Activated CD8-positive, alpha-beta T cell treated with anti-CD3 and anti-CD28 coated beads for 36 hours (primary cell): ENCODE measurements around the gene RAPGEF2. TPM values are rescaled to one million over a fixed set of nuclear protein-coding genes. Genes with fewer than 3 reads are reported as not detected.
"Not testable (repeated sequence)": the region's sequence is repeated elsewhere in the genome, so short reads cannot be mapped to it uniquely, and the experiment has no call there.

Experiments
- ATAC-seq: fragments of 200-7000 bp; cut with Tn5 transposase; one replicate; pipeline ENCODE4 v1.10.0; 2021; ENCODE audit warnings: mild to moderate bottlenecking, moderate library complexity
- CTCF ChIA-PET: fragments of 350-600 bp; sonication (Branson Sonifier 250); formaldehyde crosslinking; loops from one replicate; lab custom pipeline; 2021; ENCODE audit warnings: antibody characterized with exemption; lab: Charles Lee
- POLR2A ChIA-PET: fragments of 350-600 bp; sonication (Branson Sonifier 250); formaldehyde crosslinking; loops from one replicate; lab custom pipeline; 2021; ENCODE audit warnings: antibody characterized with exemption; lab: Charles Lee
- DNase-seq: peaks from one replicate; pipeline ENCODE4 v3.0.0-alpha.2; 2020
- H3K27ac Mint-ChIP-seq: one replicate; pipeline ENCODE4 v1.8.0; 2021; ENCODE audit warnings: mild to moderate bottlenecking, mixed read lengths
- H3K27me3 Mint-ChIP-seq: one replicate; pipeline ENCODE4 v1.8.0; 2021; ENCODE audit warnings: mixed read lengths
- H3K36me3 Mint-ChIP-seq: one replicate; pipeline ENCODE4 v1.8.0; 2021; ENCODE audit warnings: low read depth, mixed read lengths
- H3K4me1 Mint-ChIP-seq: one replicate; pipeline ENCODE4 v1.8.0; 2021; ENCODE audit warnings: low read depth, mixed read lengths
- H3K4me3 Mint-ChIP-seq: one replicate; pipeline ENCODE4 v1.8.0; 2021; ENCODE audit warnings: mild to moderate bottlenecking, moderate library complexity, mixed read lengths
- H3K9me3 Mint-ChIP-seq: one replicate; pipeline ENCODE4 v1.8.0; 2021; ENCODE audit warnings: mixed read lengths
- CTCF ChIP-seq: fragments of 200-600 bp; IDR thresholded peaks from one replicate; pipeline ENCODE4 v1.8.0; 2022; ENCODE audit warnings: antibody characterized with exemption, mild to moderate bottlenecking
- intact Hi-C: fragments of 100-400 bp; cut with micrococcal nuclease; formaldehyde crosslinking; loops from one replicate; pipeline ENCODE4 v1.10.0; 2022
- total RNA-seq, 2 experiments: library from RNA; stranded (reverse); gene quantifications; one replicate each; pipeline ENCODE4 v1.2.3, GENCODE V29; 2021

The RAPGEF2 gene
- total RNA-seq, 2 experiments from 2014 or later = 13.7 to 14.8 TPM

GRCh38 chr4:159177265-159178150 is 74.6 kb downstream of the RAPGEF2 start:
- no peak for DNase-seq
- no peak overlapping the region for H3K27ac Mint-ChIP-seq
- no peak for ATAC-seq
- TF ChIP-seq CTCF = no peak
- no peaks in the 10 kb centered on the region for H3K9me3 Mint-ChIP-seq
- H3K4me3 Mint-ChIP-seq = no peak overlapping the region
- CTCF ChIA-PET = interaction anchor here (1.0 to 1.5 kb wide), 4 partner anchors 9 to 70 kb away, joined by 4 to 5 read pairs (median 4); no protein-coding TSS in a partner anchor
- no peaks in the 10 kb centered on the region for H3K36me3 Mint-ChIP-seq
- intact Hi-C loops = loop anchor here (5.0 to 10.0 kb wide), 2 partner anchors 75 to 453 kb away; partner anchors contain the start of genes PPID and RAPGEF2
- no peaks in the 10 kb centered on the region for H3K27me3 Mint-ChIP-seq
- POLR2A ChIA-PET = no interaction called here
- H3K4me1 Mint-ChIP-seq = peaks cover 48% of the 10 kb centered on the region

- Mint-ChIP-seq H3K36me3 (no peaks in the 10 kb centered on the region), H3K4me1 (peaks cover 46% of the 10 kb centered on the region), H3K9me3 (no peaks in the 10 kb centered on the region), H3K27ac (no peak overlapping the region), H3K27me3 (no peaks in the 10 kb centered on the region), H3K4me3 (no peak overlapping the region)
- DNase-seq (no peak), ATAC-seq (no peak)
- intact Hi-C loops = loop anchor here (5.0 to 10.0 kb wide), 2 partner anchors 76 to 453 kb away; partner anchors contain the start of genes PPID and RAPGEF2
- ChIA-PET POLR2A (no interaction called here), CTCF (interaction anchor here (1.0 to 1.5 kb wide), 4 partner anchors 8 to 321 kb away, joined by 3 to 5 read pairs (median 4); no protein-coding TSS in a partner anchor)
- TF ChIP-seq CTCF = no peak
These were observed 75.3 kb downstream of the RAPGEF2 start for GRCh38 chr4:159178151-159178546.

- Mint-ChIP-seq H3K9me3 (peaks cover 1% of the 10 kb centered on the region), H3K4me1 (peaks cover 44% of the 10 kb centered on the region), H3K27ac (no peak overlapping the region), H3K27me3 (no peaks in the 10 kb centered on the region), H3K4me3 (no peak overlapping the region), H3K36me3 (no peaks in the 10 kb centered on the region)
- no peak for DNase-seq
- no peak for ATAC-seq
- POLR2A ChIA-PET = no interaction called here
- no peak for TF ChIP-seq CTCF
- intact Hi-C loops = loop anchor here (5.0 to 10.0 kb wide), 2 partner anchors 77 to 454 kb away; partner anchors contain the start of genes PPID and RAPGEF2
- CTCF ChIA-PET = interaction anchor here (1.0 to 1.5 kb wide), 4 partner anchors 7 to 322 kb away, joined by 3 to 4 read pairs (median 4); no protein-coding TSS in a partner anchor
These were observed 76.4 kb downstream of the RAPGEF2 start for GRCh38 chr4:159178979-159179969.

GRCh38 chr4:159183885-159184605 is 81.2 kb downstream of the RAPGEF2 start:
- H3K9me3 Mint-ChIP-seq, POLR2A ChIA-PET, H3K36me3 Mint-ChIP-seq, H3K27ac Mint-ChIP-seq, H3K27me3 Mint-ChIP-seq, intact Hi-C loops, ATAC-seq, DNase-seq, H3K4me3 Mint-ChIP-seq: not testable (repeated sequence)
- H3K4me1 Mint-ChIP-seq = peaks cover 22% of the 10 kb centered on the region
- CTCF ChIA-PET = interaction anchor here (1.1 to 1.9 kb wide), 2 partner anchors 8 to 19 kb away, joined by 4 to 6 read pairs; no protein-coding TSS in a partner anchor
